ENCODE data around the gene DGCR6.
"Not testable (repeated sequence)": the region's sequence is repeated elsewhere in the genome, so short reads cannot be mapped to it uniquely, and the experiment has no call there.

DNA sequence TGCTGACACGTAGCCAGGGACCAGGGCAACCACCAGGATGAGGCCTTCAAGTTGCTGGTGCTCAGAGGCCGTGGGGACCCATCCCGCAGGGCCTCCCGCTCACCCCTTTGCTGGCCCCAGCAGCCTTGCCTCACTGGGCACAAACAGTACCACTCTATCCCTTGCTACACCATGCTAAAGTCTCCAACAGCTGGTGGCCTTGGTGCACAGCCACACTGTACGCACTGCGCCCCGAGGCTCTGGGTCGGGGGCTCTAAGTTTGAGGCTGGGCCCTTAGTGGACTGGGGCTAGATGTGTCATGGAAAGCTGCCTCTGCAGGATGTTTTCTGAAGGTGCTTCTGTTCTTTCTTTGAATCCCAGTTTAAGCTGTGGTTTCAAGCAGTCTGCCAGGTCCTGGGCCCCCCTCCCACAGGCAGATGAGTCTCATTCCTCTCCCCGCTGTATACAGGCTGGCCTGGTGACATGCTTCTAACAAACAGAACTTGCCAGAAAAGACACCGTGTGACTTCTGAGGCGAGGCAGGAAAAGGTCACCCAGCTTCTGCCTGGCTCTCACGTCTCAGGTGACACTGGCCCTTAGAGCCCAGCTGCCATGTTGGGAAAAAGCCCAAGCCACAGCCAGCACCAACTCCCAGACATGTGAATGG lies 14.3 kb downstream of the DGCR6 start:
- TF ChIP-seq EZH2 (IDR thresholded peaks at IDR 0.05); POLR2AphosphoS5 (IDR thresholded peaks at IDR 0.05; ENCODE audit: borderline replicate concordance, low read depth, low read length): not testable (repeated sequence)

Measured in SK-N-MC (cell line).